HG03025 (cell line): ENCODE measurements around the gene CYP2J2.
"Not testable (repeated sequence)": the region's sequence is repeated elsewhere in the genome, so short reads cannot be mapped to it uniquely, and the experiment has no call there.

Source experiments
- ATAC-seq: cut with Tn5 transposase; IDR thresholded peaks from one replicate; pipeline ENCODE4 v1.9.1; 2021; ENCODE audit warnings: mild to moderate bottlenecking, moderate library complexity; ENCODE audit not compliant: unreplicated experiment, low FRiP score

Gene CYP2J2

DNA sequence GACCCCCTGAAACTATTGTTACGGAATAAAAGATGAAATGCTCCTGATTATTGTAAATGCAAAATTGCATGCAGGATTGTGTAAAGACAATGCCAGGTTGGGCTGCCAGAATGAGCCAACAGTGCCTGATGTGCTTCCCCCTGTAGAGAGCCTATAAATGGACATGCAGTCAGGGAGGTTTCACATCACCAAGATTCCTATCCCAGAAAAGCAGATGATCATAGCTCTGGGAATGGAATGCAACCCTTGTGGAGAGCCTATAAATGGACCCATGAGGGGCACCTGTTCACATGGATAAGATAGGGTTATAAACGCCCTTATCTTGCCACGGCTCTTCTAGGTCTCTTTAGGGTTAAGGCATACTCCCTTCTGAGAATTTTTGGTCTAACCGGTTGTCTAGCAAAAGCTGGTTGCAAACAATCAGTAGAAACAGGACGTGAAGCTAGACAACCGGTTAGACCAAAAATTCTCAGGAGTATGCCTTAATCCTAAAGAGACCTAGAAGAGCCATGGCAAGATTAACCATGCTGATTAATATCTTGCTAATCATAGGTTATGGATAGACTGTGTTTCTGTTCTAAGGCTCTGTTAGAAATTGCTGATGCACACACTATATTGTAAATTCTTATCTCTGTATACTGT lies 5.2 kb downstream of the CYP2J2 start:
- not testable (repeated sequence) for ATAC-seq

DNA sequence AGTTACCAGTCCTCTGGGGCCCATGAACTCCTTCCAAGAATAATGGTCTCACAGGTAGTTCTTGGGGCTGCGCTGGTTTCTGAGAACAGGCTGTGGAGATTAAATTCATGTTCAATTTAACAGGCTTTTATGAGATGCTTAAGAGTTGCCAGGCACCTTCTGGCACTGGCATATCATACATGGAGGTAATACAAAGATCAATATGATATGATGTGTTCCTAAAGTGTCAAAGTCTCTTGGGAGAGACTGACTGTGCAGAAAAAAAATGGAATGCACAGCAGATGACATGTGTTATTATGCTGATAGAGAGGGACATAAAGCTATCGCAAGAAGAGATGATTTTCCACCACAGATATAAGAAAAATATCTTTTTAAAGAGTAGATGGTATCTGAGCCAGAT lies 6.8 kb downstream of the CYP2J2 start:
- ATAC-seq = no peak

DNA sequence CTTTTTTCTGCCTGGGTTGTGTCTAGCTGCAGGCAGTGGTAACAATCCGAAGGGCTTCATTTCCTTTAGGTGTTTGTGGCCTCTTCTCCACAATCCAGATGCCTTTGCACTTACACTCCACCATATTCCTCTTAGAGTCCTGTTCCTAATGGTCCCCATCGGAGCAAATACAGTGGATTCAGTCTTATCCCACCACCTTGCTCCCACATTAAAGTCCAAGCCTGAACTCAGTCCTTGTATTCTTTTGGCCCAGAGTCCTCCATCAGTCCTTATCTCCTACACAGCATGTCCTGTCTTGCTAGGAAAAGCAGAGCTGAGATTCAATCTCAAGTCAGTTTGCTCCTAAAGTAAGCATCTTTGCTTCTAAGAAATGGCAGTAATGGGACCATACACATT lies 8.8 kb downstream of the CYP2J2 start:
- ATAC-seq = no peak

DNA sequence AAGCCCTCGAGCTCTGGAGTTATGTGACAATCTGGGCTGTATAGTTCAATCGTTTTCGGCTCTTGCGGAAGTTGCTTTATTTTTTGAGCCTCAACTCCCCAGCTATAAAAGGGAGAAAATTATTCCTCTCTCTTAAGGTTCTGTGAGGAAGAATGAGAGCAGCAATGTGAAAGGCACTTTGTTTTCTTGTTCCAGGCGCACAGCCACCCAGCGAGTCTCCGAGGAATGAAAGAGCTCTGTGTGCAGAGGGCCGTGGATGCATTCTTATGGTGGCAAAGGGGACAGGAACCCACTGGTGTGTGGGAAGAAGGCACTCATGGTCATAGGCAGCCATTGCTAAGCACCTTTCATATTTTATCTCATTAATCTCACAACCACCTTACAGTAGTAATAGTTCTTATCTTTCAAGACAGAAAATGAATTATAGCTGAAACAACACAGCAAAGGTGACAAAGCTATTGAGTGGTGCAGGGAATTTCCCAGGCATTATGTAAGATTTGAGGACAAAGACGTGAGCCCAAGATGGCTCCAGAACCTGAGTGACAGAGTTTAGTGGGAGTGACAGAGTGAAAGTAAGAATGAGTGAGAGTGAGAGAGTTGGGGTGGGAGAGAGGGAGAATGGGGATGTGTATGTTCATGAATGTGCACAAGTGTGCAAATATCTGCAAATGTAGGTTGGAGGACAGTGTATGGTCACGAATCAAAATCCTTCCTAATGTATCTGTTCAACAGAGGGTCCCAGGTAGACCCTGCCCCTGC lies 9.4 kb downstream of the CYP2J2 start:
- no peak for ATAC-seq

DNA sequence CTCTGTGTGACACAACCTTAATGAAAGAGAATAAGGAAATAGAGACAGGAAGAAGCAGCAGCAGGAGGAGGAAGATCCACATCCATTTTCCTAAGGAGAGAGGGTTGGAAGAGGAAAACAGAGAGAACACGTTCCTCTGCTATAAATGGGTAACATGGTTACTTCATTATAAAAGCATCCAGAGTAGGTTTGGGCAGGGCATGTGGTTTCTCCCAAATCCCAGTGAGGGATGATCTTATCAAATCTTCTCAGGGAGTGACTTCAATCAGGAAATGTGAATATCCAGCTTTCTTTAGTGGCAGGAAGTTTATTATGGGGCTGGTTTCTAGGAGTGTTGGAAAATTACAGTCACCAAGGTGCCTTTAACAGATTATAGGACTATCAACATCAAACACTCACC lies 11.1 kb downstream of the CYP2J2 start:
- no peak for ATAC-seq

DNA sequence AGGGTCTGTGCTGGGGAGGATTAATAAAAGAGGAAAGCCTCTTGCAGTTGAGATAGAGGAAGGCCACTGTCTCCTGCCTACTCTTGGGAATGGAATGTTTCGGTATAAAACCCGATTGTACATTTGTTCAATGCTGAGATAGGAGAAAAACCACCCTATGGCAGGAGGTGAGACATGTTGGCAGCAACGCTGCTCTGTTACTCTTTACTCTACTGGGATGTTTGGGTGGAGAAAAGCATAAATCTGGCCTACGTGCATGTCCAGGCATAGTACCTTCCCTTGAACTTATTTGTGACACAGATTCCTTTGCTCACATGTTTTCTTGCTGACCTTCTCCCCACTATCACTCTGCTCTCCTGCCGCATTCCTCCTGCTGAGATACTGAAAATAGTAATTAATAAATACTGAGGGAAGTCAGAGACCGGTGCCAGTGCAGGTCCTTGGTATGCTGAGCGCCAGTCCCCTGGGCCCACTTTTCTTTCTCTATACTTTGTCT lies 11.7 kb downstream of the CYP2J2 start:
- not testable (repeated sequence) for ATAC-seq

DNA sequence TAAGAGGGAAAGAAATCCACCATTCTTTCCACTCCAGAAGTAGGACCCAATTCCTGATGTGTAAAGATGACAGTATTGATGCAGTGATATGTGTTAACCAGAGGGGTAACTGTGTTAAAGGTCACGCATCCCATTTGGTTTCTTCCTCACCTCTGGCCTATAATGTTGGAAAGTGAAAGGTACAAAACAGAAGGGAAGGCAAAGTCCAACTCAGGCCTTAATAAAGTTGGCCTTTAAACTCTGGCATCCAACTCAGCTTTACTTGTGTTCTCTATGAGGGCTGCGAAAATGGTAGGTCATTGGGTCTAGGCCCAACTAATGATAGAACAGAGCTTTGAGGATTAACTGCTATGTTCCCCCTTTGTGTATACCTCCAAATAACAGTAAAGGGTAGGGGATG lies 17.9 kb downstream of the CYP2J2 start:
- no peak for ATAC-seq

DNA sequence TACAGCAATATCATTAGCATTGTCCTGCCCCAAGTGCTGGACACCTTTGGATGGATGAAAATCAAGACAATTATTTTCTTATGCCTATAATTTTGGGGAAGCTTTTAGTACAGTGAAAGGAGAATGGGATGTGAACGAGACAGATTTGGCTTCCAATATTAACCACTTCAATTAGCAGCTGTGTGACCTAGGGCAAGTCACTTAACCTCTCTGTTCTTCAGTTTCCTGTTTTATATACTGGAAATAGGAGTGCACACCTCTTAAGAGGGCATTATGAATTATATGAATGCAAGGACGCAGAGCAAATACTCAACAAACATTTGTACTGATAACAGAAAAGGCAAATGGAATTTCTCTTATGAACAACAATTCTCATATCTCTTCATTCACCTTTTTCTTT lies 18.5 kb downstream of the CYP2J2 start:
- ATAC-seq = no peak

DNA sequence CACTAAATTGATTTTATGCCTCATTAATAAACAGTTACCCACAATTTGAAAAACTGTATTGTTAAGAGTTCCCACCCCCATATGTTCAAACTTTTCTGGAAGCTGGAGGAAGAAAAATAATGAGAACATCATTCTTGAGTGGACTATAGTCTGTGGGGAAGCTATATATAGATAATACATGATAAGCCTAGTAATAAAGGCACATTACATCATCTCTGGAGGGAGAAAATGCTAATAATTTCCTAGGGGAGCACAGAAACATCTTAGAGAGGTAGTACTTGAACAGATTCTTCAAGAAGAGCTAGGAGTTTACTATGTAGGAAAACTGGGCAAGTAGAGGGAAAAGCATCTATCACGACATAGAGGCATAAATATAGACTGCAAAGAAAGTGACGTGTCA lies 19.6 kb downstream of the CYP2J2 start:
- no peak for ATAC-seq

DNA sequence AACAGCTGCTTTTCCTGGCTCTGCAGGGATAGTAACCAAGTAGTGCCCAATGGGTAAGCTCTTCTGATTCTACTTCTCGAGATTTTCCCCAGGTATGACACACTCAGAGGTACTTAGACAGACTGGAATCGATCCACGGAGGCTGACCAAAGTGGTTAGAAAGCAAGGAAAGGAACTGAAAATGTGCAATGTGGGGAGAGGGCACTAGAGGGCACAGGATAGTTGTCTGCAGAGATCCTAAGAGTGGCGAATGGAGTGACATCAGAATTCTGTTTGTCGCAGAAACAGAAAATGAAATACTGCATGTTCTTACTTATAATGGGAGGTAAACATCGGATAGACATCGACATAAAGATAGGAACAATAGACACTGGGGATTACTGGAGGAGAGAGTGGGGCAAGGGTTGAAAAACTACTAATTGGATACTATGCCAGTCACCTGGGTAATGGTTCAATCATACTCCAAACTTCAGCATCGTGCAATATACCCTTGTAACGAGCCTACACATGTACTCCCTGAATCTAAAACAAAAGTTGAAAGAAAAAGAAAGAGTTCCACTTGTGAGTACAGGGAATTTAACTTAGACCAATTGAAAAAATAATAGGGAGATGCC lies 23.3 kb downstream of the CYP2J2 start:
- peak; percentile 57 for ATAC-seq

DNA sequence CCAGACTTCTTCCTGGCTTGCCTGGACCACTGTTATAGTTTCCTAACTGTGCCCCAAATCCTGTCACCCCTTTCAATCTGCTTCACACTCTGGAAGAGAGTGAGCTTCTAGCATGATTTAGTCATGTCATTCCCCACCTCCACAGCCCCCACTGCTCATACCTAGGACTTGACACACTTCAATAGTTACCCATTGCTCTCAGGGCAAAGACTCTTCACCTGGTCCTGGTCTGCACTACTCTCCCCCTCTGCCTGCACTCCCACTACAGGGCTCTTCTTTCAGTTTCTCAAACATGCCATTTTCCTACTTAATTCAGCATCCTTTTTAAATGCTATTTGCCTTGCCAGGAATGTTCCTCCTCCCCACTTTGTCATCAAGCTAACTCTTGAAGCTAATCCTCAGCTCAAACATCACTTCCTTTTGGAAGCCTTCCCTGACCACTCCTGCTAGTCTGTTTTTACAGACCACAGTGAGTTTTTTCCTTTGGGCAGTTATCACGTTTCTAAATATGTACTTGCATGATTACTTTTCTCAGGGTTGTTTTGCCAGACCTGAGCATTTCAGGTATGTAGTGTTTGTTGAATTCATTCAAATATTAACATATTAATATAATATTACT lies 24.7 kb downstream of the CYP2J2 start:
- ATAC-seq = no peak

DNA sequence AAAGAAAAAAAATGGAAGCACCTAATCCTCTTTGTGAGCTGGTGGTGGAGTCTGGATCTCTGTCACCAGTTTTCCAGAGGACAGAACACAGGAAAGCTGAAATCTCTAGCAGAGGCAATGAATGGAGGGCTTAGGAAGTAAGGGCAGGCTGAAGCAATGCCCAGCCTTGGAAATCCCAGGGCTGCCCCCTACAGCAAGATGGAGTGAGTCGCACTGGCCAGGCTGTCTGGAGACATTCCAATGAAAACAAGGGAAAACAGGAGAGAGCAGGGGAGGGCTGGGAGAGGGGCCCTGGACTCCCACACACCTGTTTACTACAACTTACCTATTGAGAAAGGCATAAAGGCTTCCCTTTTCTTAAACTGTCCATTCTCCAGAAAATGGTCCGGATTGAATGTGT lies 25.9 kb downstream of the CYP2J2 start:
- ATAC-seq = no peak

DNA sequence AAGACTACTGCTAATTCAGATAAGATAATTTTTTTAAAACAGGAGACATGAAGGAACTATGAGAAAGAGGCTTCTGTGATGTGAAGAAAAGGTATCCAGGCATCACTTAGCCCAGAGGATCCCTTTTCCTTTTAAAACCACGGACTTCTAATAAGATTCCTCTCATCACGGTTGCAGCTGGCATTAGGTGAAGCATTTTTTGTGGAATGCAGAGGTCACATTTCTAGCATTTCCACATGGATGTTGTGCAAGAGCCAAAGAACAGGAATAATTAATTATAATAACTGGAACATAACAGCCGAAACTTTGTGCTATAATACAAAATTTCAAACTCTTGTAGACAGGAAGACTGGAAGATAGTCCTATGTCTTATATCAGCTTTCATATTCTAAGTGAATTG lies 27.6 kb downstream of the CYP2J2 start:
- no peak for ATAC-seq

DNA sequence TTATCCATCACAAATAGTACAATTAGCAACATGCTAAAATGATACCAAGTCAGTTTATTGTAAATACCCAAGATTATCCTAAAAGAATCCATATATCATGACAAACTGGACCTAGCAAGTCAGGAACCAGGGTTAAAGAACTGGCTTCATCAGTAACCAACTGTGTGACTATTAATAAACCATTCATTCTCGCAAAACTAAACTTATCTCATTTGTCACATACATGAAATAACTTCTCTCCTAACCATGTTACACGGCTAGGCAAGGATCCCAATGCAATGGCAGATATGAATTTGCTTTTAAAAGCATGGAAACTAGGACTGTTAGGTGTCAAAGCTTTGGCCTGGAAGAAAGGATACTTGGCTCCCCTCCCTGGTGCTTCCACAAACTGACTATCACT lies 29.4 kb downstream of the CYP2J2 start:
- no peak for ATAC-seq

DNA sequence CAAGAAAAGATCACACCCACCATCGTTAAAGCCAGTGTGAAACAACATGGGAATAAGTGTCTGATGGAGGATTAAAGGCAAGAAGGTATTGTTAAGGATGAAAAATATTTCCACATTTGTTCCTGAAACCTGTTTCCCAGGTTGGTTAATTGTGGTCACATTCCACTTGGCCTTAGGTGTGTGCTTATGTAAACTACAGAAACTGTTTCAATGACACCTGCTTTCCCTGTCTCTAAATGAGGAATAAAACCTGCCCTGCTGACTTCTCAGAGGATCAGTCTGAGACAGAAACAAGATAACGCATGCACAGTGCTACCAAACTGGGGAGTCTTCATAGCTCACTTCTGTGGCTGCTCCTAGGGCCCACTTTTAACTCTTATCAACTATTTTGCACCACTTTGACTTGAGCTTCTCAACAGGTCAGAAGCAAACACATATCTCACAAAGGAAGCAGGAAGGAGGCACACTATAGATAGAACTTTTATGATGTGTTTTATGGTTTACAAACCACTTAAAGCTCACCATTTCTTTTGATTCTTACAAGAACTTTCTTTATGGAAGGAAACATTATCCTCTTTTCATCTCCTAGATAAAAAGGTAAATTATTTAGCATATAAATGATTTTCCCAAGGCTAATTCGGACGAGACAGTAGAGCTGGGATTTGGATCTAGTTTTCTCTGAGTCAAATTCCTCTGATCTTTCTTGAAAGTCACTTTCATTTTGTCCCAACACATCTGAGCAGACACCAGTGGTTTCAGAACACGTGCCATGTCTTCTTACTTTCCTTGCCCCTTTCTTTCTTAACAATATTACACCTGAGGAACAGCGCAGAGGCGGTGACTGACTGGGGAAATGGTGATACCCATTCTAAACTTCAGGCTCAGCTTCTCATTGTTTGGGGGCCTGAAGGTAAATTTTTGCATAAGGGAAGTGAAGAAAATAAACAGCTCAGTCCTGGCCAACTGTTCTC lies 33.4 kb downstream of the CYP2J2 start:
- ATAC-seq = no peak

DNA sequence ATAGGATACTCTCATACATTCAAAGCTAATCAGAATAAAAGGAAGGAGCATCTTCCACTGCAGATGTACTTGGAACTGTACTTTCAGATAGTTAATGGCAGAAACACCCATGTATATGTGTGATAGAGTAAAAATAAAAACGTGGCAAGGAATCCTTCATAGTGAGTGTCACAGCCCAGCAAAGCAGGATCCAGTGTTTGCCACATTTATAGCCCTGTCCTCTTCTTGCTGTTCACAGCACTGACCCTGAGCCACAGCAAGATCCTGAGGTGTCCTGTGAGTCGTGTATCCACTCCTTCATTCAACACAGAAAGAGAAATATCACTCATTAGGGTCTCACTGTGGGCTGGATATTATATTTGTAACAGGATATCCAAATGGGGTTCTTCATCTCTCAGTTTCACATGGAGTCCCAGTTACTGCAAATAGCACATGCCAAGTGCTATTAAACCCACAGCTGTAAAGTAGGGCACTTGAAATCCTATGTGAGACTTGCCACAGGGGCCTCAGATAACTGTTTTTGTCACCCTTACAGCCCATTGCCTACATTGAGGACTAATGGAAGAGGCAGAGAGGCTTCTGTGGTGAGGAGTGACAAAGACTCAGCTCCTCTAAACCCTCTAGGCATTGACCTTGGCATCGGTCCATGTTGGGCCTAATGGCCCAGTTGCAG lies 41.3 kb downstream of the CYP2J2 start:
- ATAC-seq = no peak

DNA sequence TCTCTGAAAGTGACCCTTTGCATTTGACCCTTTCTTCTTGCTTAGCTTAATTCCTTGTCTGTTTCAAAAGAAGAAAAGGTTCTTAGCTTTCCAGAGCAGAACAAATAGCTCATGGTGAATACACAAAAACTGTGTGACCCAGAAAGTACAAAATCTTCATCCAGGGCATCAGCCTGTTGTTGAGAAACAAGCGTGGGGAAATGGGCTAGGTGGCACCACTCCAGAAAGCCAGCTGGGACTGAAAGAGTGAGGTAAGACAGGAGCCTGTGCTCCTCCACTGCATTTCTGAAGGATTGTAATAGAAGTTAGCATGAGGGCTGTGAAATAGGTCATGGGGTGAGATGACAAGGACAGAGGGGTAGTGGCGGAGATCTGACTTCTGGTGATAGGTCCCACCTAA lies 45.8 kb downstream of the CYP2J2 start:
- no peak for ATAC-seq

DNA sequence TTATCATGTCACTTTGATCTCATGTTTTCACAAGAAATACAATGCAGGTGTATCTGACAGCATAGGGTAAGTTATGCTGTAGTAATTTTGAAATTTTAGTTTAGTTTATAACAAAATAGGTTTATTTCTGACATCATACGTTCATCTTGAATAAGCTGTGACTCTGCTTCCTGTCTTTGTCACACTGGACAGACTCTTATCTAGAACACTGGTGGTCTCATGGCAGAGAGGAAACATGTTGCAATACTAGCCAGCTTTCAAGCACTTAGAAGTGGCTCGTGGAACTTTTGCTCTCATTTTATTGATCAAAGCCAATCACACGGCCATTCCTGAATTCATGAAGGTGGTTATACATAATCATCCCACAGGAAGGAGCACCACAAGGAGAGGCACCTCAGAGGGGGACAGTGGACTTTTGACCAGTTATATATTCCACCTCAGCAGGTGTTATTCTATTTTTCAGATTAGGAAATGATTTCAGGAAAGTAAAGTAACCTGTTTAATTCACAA lies 46.5 kb downstream of the CYP2J2 start:
- ATAC-seq = no peak

DNA sequence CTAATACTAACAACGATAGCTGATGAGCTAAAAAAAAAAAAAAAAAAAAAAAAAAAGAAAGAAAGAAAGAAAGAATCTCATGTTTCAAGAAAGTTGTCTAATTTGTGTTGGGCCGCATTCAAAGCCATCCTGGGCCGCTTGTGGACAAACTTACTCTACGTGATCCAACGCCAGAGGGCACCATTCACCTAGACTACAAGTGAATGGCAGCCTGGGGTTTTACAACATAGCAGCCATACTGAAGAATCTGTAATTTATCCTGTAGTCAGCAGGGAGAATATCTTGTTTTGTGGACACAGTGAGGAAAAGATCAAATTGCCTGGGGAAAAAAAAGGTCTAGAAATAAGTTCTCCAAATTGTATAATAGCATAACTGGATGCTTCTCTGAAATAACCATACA lies 47.0 kb downstream of the CYP2J2 start:
- ATAC-seq = no peak
